ENCODE measurements around the gene SLCO3A1.
"Not testable (repeated sequence)": the region's sequence is repeated elsewhere in the genome, so short reads cannot be mapped to it uniquely, and the experiment has no call there.

The SLCO3A1 gene

DNA sequence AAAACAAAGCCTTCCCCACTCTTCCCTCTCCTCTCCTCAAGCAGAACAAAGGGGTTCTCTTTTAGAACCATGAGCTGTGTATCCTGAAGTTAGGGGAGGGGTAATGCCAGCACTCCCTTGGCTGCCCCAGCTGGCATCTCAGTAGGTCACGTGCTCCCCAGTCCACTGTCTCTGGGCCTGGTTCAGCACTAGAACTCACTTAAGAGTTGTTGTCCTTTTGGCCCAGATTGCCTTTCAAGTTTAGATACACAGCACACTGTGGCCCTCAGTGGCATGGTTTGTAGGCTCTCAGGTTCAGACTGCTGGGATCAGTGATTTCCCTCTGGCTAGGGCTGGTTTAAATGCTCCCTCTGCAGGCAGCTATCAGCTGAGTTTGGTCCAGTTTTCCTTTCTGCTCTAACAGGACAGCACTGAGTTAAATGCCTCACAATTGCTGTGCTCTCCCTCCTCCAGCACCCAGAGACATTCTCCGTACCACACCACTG, 351.8 kb downstream of the SLCO3A1 start:
- no peak for DNase-seq (ENCODE audit: low read depth, low spot score)
- ChIA-PET POLR2A (no interaction called here), CTCF (interaction anchor here (1.3 to 4.0 kb wide), 2 partner anchors 108 to 115 kb away, joined by 5 to 18 read pairs; no protein-coding TSS in a partner anchor)
- no peak overlapping the region for H3K4me3 ChIP-seq (ENCODE audit: low read depth, low read length)
- TF ChIP-seq, protein P1, sequence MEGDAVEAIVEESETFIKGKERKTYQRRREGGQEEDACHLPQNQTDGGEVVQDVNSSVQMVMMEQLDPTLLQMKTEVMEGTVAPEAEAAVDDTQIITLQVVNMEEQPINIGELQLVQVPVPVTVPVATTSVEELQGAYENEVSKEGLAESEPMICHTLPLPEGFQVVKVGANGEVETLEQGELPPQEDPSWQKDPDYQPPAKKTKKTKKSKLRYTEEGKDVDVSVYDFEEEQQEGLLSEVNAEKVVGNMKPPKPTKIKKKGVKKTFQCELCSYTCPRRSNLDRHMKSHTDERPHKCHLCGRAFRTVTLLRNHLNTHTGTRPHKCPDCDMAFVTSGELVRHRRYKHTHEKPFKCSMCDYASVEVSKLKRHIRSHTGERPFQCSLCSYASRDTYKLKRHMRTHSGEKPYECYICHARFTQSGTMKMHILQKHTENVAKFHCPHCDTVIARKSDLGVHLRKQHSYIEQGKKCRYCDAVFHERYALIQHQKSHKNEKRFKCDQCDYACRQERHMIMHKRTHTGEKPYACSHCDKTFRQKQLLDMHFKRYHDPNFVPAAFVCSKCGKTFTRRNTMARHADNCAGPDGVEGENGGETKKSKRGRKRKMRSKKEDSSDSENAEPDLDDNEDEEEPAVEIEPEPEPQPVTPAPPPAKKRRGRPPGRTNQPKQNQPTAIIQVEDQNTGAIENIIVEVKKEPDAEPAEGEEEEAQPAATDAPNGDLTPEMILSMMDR (IDR thresholded peaks at IDR 0.05; ENCODE audit: insufficient read depth, low read length, missing control alignments), result no peak

DNA sequence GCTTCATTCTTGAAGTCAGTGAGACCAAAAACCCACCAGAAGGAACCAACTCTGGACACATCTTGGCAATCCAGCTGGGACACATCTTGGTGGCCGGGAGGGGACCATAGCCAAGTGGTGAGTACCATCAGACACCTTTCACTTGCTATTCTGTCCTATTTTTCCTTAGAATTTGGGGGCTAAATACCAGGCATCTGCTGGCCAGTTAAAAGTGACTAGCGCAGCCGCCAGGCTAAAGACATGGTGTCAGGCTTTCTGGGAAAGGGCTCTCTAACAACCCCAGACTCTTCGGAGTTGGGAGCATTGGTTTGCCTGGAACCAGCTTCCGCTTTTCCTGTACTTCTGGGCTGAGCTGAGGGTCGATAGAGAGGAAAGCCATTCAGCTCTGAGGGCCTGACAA, 354.1 kb downstream of the SLCO3A1 start:
- POLR2A ChIA-PET; DNase-seq (ENCODE audit: low read depth, low spot score); H3K4me3 ChIP-seq (ENCODE audit: low read depth, low read length): not testable (repeated sequence)
- CTCF ChIA-PET, result interaction anchor here (2.1 kb wide), 1 partner anchor 18 kb away, joined by 5 read pairs; no protein-coding TSS in a partner anchor

All from AG04449 (cell line).